Measurements from ENCODE around the gene IREB2. TPM values are rescaled to one million over a fixed set of nuclear protein-coding genes. Genes with fewer than 3 reads are reported as not detected.
"Not testable (repeated sequence)": the region's sequence is repeated elsewhere in the genome, so short reads cannot be mapped to it uniquely, and the experiment has no call there.

IREB2 gene
- total RNA-seq, 1 donor, result 68.1 TPM

DNA sequence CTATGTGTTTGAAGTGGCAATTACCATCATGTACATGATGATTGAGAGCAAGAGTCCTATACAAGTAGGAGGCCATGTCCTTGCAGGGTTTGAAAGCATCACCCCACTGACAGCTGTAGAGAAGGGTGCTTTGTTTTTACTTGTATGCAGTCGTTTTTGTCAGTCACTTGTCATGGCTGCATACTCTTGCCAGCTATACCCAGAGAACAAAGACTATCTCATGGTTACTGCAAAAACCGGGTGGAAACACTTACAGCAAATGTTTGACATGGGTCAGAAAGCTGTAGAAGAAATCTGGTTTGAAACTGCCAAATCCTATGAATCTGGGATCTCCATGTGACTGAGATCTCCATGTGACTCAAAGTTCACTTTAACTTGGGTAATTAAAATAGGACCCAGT is 95.3 kb downstream of the IREB2 start:
- no peaks in the 10 kb centered on the region for H3K27me3 ChIP-seq (ENCODE audit: insufficient read depth, low read length)
- no peaks in the 10 kb centered on the region for H3K9me3 ChIP-seq (ENCODE audit: low read depth, low read length)
- H3K4me1 ChIP-seq (ENCODE audit: insufficient read depth, low read length), result no peaks in the 10 kb centered on the region
- H3K4me3 ChIP-seq (ENCODE audit: low read length), result no peak overlapping the region

DNA sequence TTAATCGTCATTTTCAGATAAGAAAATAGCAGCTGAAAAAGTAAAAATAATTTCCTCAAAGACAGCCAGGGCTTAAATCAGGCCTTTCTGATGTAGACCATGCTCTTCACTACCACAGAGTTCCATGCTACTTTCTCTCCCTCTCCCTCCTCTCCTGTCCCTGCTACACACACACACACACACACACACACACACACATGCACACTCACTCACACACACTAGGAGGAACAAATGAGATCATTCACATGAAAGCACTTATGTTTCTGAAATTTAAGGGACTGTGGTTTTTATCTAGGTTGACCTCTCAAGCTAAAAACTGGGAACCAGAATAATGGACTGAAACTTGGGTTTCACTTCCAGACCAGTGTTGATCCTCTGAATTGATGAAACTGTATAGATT is 98.1 kb downstream of the IREB2 start:
- Histone ChIP-seq H3K27me3 (ENCODE audit: insufficient read depth, low read length) (no peaks in the 10 kb centered on the region), H3K4me3 (ENCODE audit: low read length) (no peak overlapping the region), H3K9me3 (ENCODE audit: low read depth, low read length) (no peaks in the 10 kb centered on the region), H3K4me1 (ENCODE audit: insufficient read depth, low read length) (peaks cover 3% of the 10 kb centered on the region)

DNA sequence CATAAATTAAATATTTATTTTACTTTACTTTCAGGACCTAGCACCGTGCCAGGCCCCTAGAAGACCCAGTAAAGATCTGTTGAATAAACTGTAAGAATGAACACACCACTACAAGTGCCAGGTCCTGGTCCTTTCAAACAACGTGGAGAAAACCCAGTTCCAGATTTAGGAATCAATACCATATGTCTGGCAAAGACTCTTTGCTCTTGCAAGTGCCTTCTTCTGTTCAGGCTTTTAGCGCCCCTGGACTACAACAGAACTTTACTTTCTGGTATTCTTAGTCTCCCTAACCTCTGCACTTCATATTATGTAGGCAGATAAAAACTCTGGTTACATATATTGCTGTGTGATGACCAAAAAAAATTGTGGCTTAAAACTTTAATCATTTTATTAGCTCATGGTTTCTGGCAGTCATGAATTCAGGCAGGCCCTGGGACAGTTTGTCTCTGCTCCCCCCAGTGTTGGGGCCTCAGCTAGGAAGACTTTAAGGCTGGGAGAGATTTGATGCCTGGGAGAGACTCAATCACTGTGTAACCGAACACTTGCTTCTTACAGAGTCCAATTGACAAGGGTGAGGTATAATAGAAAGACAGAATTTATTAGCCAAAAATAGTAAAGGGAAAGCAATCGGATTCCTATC is 99.4 kb downstream of the IREB2 start:
- Histone ChIP-seq H3K4me1 (ENCODE audit: insufficient read depth, low read length) (peaks cover 15% of the 10 kb centered on the region), H3K4me3 (ENCODE audit: low read length) (no peak overlapping the region), H3K9me3 (ENCODE audit: low read depth, low read length) (no peaks in the 10 kb centered on the region), H3K27me3 (ENCODE audit: insufficient read depth, low read length) (no peaks in the 10 kb centered on the region)

GRCh38 chr15:78538358-78538757 is 100.3 kb downstream of the IREB2 start:
- Histone ChIP-seq H3K9me3 (ENCODE audit: low read depth, low read length) (no peaks in the 10 kb centered on the region), H3K27me3 (ENCODE audit: insufficient read depth, low read length) (no peaks in the 10 kb centered on the region), H3K4me1 (ENCODE audit: insufficient read depth, low read length) (peaks cover 24% of the 10 kb centered on the region), H3K4me3 (ENCODE audit: low read length) (no peak overlapping the region)

GRCh38 chr15:78539464-78540140 is 101.6 kb downstream of the IREB2 start:
- H3K4me1 ChIP-seq (ENCODE audit: insufficient read depth, low read length), result peaks cover 27% of the 10 kb centered on the region
- H3K9me3 ChIP-seq (ENCODE audit: low read depth, low read length); H3K27me3 ChIP-seq (ENCODE audit: insufficient read depth, low read length): not testable (repeated sequence)
- H3K4me3 ChIP-seq (ENCODE audit: low read length), result peak overlapping the region; percentile 91

DNA sequence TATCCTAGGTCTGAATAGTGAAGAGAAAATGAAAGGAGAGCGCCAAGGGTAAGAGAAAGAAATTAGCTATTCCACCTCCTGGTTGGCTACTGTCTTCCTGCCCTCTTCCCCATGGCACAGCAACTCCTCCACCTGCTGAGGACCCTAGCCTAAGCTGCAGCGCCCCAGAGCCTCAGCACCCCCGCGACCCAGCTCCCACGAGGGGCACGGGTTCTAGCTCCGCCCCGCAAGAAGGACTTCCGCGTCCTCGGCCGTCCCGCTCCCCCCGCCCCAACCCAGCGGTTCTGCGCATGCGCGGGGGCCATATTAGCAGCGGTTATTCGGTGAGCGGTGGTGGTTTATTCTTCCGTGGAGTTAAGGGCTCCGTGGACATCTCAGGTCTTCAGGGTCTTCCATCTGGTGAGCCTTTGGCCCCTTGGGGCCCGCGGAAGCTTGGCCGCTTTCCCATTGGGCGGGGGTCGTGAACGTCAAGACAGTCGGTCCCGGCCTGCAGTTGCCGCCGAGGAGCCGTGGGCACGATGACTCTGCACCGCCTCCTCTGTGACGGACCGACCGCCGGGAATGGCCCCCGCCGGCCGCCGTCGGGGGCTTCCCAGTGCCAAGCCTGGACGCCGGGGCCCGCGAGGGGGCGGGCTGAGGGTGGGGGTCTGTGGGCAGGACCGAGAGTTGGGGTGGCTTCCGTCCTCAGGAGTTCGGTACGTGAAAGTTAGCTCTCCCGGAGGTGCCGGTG is 102.3 kb downstream of the IREB2 start, which contains the start of gene PSMA4:
PSMA4 (plus strand) TSS at position 304 of the 730 bp plus-strand sequence. CDS start 1,484 bp downstream, outside the sequence.
- Histone ChIP-seq H3K27me3 (ENCODE audit: insufficient read depth, low read length) (no peaks in the 10 kb centered on the region), H3K4me1 (ENCODE audit: insufficient read depth, low read length) (peaks cover 27% of the 10 kb centered on the region), H3K4me3 (ENCODE audit: low read length) (peak within 1 kb of the TSS; percentile 91), H3K9me3 (ENCODE audit: low read depth, low read length) (no peaks in the 10 kb centered on the region)

- no peaks in the 10 kb centered on the region for H3K27me3 ChIP-seq (ENCODE audit: insufficient read depth, low read length)
- peaks cover 27% of the 10 kb centered on the region for H3K4me1 ChIP-seq (ENCODE audit: insufficient read depth, low read length)
- peak overlapping the region; percentile 91 for H3K4me3 ChIP-seq (ENCODE audit: low read length)
- H3K9me3 ChIP-seq (ENCODE audit: low read depth, low read length), result no peaks in the 10 kb centered on the region
These were observed 103.1 kb downstream of the IREB2 start for GRCh38 chr15:78540871-78541743.

DNA sequence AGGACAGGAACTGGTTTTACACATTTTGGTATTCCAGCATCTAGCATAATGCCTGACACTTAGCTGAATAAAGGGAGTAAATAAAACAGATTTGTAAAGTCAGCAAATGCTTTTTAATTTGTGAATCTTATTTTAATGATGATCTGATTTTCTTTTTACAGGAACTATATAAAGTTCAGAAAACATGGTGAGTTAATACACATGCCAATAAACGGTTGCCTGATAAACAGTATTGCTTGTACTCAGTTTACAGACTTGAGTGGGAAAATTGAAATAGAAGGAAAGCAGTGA is 103.7 kb downstream of the IREB2 start:
- H3K27me3 ChIP-seq (ENCODE audit: insufficient read depth, low read length), result no peaks in the 10 kb centered on the region
- peaks cover 27% of the 10 kb centered on the region for H3K4me1 ChIP-seq (ENCODE audit: insufficient read depth, low read length)
- H3K9me3 ChIP-seq (ENCODE audit: low read depth, low read length), result no peaks in the 10 kb centered on the region
- H3K4me3 ChIP-seq (ENCODE audit: low read length), result peak overlapping the region; percentile 91

- no peak overlapping the region for H3K4me3 ChIP-seq (ENCODE audit: low read length)
- H3K9me3 ChIP-seq (ENCODE audit: low read depth, low read length), result no peaks in the 10 kb centered on the region
- peaks cover 27% of the 10 kb centered on the region for H3K4me1 ChIP-seq (ENCODE audit: insufficient read depth, low read length)
- no peaks in the 10 kb centered on the region for H3K27me3 ChIP-seq (ENCODE audit: insufficient read depth, low read length)
These were observed 104.6 kb downstream of the IREB2 start for GRCh38 chr15:78542647-78543046.

GRCh38 chr15:78550194-78550593 is 112.2 kb downstream of the IREB2 start:
- H3K4me1 ChIP-seq (ENCODE audit: insufficient read depth, low read length), result no peaks in the 10 kb centered on the region
- no peaks in the 10 kb centered on the region for H3K9me3 ChIP-seq (ENCODE audit: low read depth, low read length)
- H3K4me3 ChIP-seq (ENCODE audit: low read length), result no peak overlapping the region
- H3K27me3 ChIP-seq (ENCODE audit: insufficient read depth, low read length), result no peaks in the 10 kb centered on the region

DNA sequence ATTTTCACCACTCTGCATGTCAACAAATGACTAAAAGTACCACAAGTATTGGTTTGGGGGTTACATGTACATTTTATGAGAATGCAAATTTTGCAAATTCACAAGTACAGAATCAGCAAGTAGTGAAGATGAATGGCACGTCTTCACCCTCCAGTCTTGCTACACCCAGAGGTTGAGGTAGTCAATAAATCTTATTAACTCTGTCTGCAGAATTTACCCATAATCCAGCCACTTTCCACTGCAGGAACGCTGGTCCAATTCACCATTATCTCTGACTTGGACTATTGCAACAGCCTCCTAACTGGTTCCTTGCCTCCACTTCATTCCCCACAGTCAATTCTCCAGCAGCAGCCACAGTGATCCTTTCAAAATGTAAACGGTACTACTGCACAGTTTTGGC is 112.8 kb downstream of the IREB2 start:
- no peaks in the 10 kb centered on the region for H3K4me1 ChIP-seq (ENCODE audit: insufficient read depth, low read length)
- H3K9me3 ChIP-seq (ENCODE audit: low read depth, low read length), result no peaks in the 10 kb centered on the region
- no peaks in the 10 kb centered on the region for H3K27me3 ChIP-seq (ENCODE audit: insufficient read depth, low read length)
- H3K4me3 ChIP-seq (ENCODE audit: low read length), result no peak overlapping the region

Other genes starting within 250 kb of the IREB2 start
- 0.52 TPM for gene ACSBG1, start 203.7 kb upstream of the IREB2 start, total RNA-seq
- 22.0 TPM for gene DNAJA4, start 173.7 kb upstream of the IREB2 start, total RNA-seq
- 16.6 TPM for gene SKIC8, start 138.6 kb upstream of the IREB2 start, total RNA-seq
- not detected for gene CRABP1, start 97.9 kb upstream of the IREB2 start, total RNA-seq
- 0.94 TPM for gene HYKK, start 69.4 kb downstream of the IREB2 start, total RNA-seq
- 70.6 TPM for gene PSMA4, start 102.2 kb downstream of the IREB2 start, total RNA-seq
- 0.52 TPM for gene CHRNA5, start 127.3 kb downstream of the IREB2 start, total RNA-seq
- not detected for gene CHRNA3, start 182.8 kb downstream of the IREB2 start, total RNA-seq
- gene CHRNB4, start 203.0 kb downstream of the IREB2 start, total RNA-seq, result not detected